ENCODE results near the gene ITIH5.

GRCh38 chr10:7587168-7587864 lies 79.5 kb downstream of the ITIH5 start:
- no peak for TF ChIP-seq CTCF (conservative IDR thresholded peaks at IDR 0.05; ENCODE audit: low read length)
- no peak for TF ChIP-seq EZH2phosphoT487 (IDR thresholded peaks at IDR 0.05; ENCODE audit: borderline replicate concordance, low read depth, low read length)

Data from OCI-LY7 (cell line).